ENCODE results near the gene HECW1. TPM values are rescaled to one million over a fixed set of nuclear protein-coding genes. Genes with fewer than 3 reads are reported as not detected.

HECW1 gene
- total and polyA plus RNA-seq, 2 of the 8 experiments (the other 6 are each of a cell fraction or from before 2014, with no cell fraction given) = 2.9 to 12.7 TPM

- no peak for TF ChIP-seq TCF12 (IDR thresholded peaks at IDR 0.05; ENCODE audit: low read depth, low read length)
- no peak for TF ChIP-seq HDAC6 (IDR thresholded peaks at IDR 0.05; ENCODE audit: low read depth, low read length)
Observed at GRCh38 chr7:43325595-43325994, 213.1 kb downstream of the HECW1 start (continued).

All from H1 (cell line).